ENCODE results near the gene CDCA5. TPM values are rescaled to one million over a fixed set of nuclear protein-coding genes. Genes with fewer than 3 reads are reported as not detected.
A peak's percentile ranks its signal among the peaks of the same experiment; 100 is the strongest.

CDCA5 gene
- total RNA-seq, 1 donor from 2014 or later, result 39.3 TPM

DNA sequence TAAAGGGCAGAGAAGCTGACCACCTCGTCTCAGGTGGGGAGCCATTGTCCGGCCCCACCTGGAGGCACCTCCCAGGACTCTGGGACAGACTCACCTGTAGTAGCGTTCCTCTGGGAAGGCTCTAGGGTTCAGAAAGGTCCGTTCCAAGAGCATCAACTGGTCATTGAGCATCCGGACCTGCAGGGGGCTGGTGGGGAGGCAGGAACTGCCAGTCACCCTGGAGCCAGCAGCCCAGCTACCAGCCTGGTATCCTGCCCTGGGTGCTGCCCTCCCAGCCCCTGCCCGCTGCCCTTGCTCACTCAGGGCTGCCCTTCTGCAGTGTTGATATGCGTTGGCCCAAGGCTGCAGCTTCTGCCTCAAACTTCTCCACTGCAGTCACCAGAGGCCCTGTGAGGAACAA, 38.1 kb downstream of the CDCA5 start:
- no peak overlapping the region for H3K4me3 Mint-ChIP-seq

DNA sequence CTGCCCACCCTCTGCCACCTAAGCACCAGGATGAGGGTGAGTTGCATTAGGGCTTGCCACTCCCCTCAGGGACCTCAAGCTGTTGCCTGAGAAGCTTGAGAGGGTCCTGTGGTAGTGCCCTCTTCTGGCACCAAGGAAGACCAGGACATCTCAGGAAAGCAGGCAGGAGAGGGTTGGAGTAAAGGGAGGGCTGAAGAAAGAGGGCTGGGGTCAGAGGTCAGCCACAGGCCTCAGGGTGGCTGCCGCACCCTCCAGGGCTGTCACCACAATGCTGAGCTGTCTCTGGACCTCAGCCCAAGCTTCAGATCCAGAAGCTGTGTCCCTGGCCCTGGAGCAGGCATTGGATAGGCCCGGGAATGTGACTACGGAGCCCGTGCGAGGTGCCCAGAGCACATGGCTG, 38.8 kb downstream of the CDCA5 start:
- Mint-ChIP-seq H3K27ac (no peak overlapping the region), H3K36me3 (peaks cover 6% of the 10 kb centered on the region), H3K27me3 (peaks cover 4% of the 10 kb centered on the region), H3K9me3 (no peaks in the 10 kb centered on the region), H3K4me3 (no peak overlapping the region), H3K4me1 (ENCODE audit: unreplicated experiment) (peaks cover 4% of the 10 kb centered on the region)
- no peak for DNase-seq (ENCODE audit: extremely low spot score, unreplicated experiment)
- TF ChIP-seq, protein P1, sequence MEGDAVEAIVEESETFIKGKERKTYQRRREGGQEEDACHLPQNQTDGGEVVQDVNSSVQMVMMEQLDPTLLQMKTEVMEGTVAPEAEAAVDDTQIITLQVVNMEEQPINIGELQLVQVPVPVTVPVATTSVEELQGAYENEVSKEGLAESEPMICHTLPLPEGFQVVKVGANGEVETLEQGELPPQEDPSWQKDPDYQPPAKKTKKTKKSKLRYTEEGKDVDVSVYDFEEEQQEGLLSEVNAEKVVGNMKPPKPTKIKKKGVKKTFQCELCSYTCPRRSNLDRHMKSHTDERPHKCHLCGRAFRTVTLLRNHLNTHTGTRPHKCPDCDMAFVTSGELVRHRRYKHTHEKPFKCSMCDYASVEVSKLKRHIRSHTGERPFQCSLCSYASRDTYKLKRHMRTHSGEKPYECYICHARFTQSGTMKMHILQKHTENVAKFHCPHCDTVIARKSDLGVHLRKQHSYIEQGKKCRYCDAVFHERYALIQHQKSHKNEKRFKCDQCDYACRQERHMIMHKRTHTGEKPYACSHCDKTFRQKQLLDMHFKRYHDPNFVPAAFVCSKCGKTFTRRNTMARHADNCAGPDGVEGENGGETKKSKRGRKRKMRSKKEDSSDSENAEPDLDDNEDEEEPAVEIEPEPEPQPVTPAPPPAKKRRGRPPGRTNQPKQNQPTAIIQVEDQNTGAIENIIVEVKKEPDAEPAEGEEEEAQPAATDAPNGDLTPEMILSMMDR (conservative IDR thresholded peaks at IDR 0.05), result no peak

More for the DNA sequence above, 38.1 kb downstream of the CDCA5 start:
- peaks cover 4% of the 10 kb centered on the region for H3K27me3 Mint-ChIP-seq
- TF ChIP-seq, protein P1 (conservative IDR thresholded peaks at IDR 0.05), result no peak
- DNase-seq (ENCODE audit: extremely low spot score, unreplicated experiment), result no peak
- H3K9me3 Mint-ChIP-seq, result no peaks in the 10 kb centered on the region
- H3K4me1 Mint-ChIP-seq (ENCODE audit: unreplicated experiment), result peaks cover under 1% of the 10 kb centered on the region
- H3K36me3 Mint-ChIP-seq, result peaks cover 6% of the 10 kb centered on the region
- H3K27ac Mint-ChIP-seq, result no peak overlapping the region

DNA sequence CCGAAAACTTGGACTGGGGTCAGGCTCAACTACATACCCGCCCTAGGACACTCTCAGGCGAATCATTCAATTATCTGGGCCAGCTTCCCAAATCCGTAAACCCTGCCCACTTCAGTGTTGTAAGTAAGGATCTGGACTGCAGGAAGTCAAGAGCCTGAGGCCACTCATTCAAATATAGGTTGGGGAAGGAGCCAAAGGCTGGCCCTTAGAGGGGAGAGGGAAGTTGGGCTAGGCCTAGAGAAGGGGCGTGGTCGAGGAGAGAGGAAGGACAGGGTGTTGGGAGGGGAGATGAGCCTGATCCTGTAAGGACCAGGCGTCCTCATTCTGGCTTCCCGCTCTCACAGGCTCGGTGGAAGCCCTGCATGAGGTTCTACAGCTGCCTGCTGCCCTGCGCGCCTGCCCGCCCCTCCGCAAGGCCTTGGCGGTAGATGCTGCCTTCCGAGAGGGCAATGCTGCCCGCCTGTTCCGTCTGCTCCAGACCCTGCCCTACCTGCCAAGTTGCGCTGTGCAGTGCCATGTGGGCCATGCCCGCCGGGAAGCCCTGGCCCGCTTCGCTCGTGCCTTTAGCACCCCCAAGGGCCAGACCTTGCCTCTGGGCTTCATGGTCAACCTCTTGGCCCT, 39.8 kb downstream of the CDCA5 start:
- Mint-ChIP-seq H3K27ac (peak overlapping the region; percentile 41), H3K4me1 (ENCODE audit: unreplicated experiment) (peaks cover 4% of the 10 kb centered on the region), H3K9me3 (no peaks in the 10 kb centered on the region), H3K36me3 (peaks cover 6% of the 10 kb centered on the region), H3K27me3 (peaks cover 4% of the 10 kb centered on the region), H3K4me3 (no peak overlapping the region)
- no peak for DNase-seq (ENCODE audit: extremely low spot score, unreplicated experiment)
- TF ChIP-seq, protein P1 (conservative IDR thresholded peaks at IDR 0.05), result no peak

DNA sequence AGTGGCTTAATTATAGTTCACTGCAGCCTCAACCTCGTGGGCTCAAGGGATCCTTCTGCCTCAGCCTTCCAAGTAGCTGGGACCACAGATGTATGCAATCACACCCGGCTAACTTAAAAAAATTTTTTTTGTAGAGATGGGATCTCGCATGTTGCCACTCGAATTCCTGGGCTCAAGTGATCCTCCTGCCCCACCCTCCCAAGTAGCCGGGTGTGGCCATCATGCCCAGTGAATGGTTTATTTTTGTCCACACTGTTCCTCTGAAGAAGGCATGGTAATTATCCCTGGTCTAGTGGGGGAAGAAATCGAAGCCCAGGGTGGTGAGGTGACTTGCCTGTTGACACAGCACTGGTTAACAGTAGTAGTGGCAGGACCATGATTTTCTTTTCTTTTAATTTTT, 40.9 kb downstream of the CDCA5 start:
- Mint-ChIP-seq H3K27ac (no peak overlapping the region), H3K4me1 (ENCODE audit: unreplicated experiment) (peaks cover 4% of the 10 kb centered on the region), H3K27me3 (peaks cover 4% of the 10 kb centered on the region), H3K36me3 (peaks cover 6% of the 10 kb centered on the region), H3K9me3 (no peaks in the 10 kb centered on the region), H3K4me3 (peak overlapping the region; percentile 92)
- TF ChIP-seq, protein P1 (conservative IDR thresholded peaks at IDR 0.05), result no peak
- DNase-seq (ENCODE audit: extremely low spot score, unreplicated experiment), result no peak

DNA sequence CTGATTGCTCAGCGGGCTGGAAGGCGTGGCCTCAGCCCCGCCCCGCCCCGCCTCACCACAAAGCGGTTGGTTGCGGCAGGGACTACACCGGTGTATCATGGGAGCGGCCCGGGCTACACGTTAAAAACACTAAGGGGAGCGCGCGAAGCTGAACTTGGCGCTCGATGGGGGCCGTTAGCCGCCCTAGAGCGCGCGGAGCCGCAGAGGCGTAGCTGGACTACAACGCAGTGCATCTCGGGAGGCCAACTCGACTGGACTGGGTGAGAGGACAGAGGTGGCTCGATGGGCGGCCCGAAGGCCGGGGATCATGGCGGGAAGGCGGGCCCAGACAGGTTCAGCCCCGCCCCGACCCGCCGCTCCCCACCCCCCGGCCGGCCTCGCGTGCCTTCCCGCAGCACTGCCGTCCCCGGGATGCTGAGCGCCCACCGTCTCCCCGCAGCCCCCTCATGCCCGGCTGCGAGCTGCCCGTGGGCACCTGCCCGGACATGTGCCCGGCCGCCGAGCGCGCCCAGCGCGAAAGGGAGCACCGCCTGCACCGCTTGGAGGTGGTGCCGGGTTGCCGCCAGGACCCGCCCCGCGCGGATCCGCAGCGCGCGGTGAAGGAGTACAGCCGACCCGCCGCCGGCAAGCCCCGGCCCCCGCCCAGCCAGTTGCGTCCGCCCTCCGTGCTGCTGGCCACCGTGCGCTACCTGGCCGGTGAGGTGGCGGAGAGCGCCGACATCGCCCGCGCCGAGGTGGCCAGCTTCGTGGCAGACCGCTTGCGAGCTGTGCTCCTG, 42.8 kb downstream of the CDCA5 start, which contains the start of gene SAC3D1:
SAC3D1 (plus strand) TSS at position 364 of the 776 bp plus-strand sequence; CDS start at position 447, 83 bp downstream.
- Mint-ChIP-seq H3K27me3 (no peaks in the 10 kb centered on the region), H3K27ac (peak within 1 kb of the TSS; percentile 93), H3K4me1 (ENCODE audit: unreplicated experiment) (peaks cover 4% of the 10 kb centered on the region), H3K36me3 (peaks cover 3% of the 10 kb centered on the region), H3K9me3 (no peaks in the 10 kb centered on the region), H3K4me3 (peak within 1 kb of the TSS; percentile 93)
- TF ChIP-seq, protein P1 (conservative IDR thresholded peaks at IDR 0.05), result peak; percentile 15
- DNase-seq (ENCODE audit: extremely low spot score, unreplicated experiment), result peak; percentile 92

Measured in type B pancreatic cell (in vitro differentiated cells).